K562 (cell line): ENCODE data around the gene CEP350. TPM values are rescaled to one million over a fixed set of nuclear protein-coding genes. Genes with fewer than 3 reads are reported as not detected.

Experiments
- ATAC-seq: fragments of 200-7000 bp; cut with Tn5 transposase; 3 replicates; pipeline ENCODE4 v1.9.1; 2020; ENCODE audit warnings: moderate library complexity
- BruUV-seq: library from RNA; stranded (reverse); fragments of 400-500 nt; replicated peaks from 2 replicates; lab custom pipeline; 2021; lab: Mats Ljungman, UMichigan
- CTCF ChIA-PET: fragments of 300-600 bp; formaldehyde crosslinking; extraction: SDS; loops from one replicate; lab custom pipeline; 2021; ENCODE audit warnings: low intra/inter-chr PET ratio; lab: Yijun Ruan, JAX
- POLR2A ChIA-PET: fragments of 300-600, 350-650 bp; sonication (Branson Sonifier 250); formaldehyde crosslinking; extraction: SDS; loops from one replicate; lab custom pipeline; 2021; ENCODE audit warnings: antibody characterized with exemption, inconsistent platforms; lab: Yijun Ruan, JAX
- DNase-seq, 4 experiments: peaks; one replicate each; pipeline versions ENCODE4 v3.0.0 to v3.0.0-alpha.2; 2011 to 2018; ENCODE audit warnings: low spot score in 3 of 4, mixed read lengths in 3 of 4; ENCODE audit errors: extremely low read depth in 1 of 4
- FAIRE-seq: peaks from 2 replicates; lab custom pipeline; 2011; peaks lifted over from hg19 to GRCh38; lab: Jason Lieb, UNC
- H2AFZ ChIP-seq: 2 replicates; pipeline ENCODE4 v1.6.0; 2011; ENCODE audit warnings: low read depth, low read length, control low read depth, inconsistent platforms
- H3K27ac ChIP-seq: fragments of 200-600 bp; 3 replicates; pipeline ENCODE4 v1.8.0; 2011; ENCODE audit warnings: low read depth, mild to moderate bottlenecking, control low read depth, inconsistent platforms, low read length, moderate library complexity, mixed read lengths; ENCODE audit errors: extremely low read depth
- H3K27me3 ChIP-seq, 2 experiments: fragments of 300-600 bp in 1 of 2; 2 replicates in 1 of 2; 3 replicates in 1 of 2; pipeline versions ENCODE4 v1.6.0 to v1.8.0; 2011; ENCODE audit warnings: inconsistent platforms in 2 of 2, low read length in 2 of 2, mild to moderate bottlenecking in 1 of 2, mixed read lengths in 1 of 2, moderate library complexity in 1 of 2; ENCODE audit not compliant: control insufficient read depth in 2 of 2, insufficient read depth in 2 of 2
- H3K36me3 ChIP-seq: fragments of 300-600 bp; 3 replicates; pipeline ENCODE4 v1.8.0; 2011; ENCODE audit warnings: mild to moderate bottlenecking, low read length, inconsistent platforms; ENCODE audit not compliant: control insufficient read depth, insufficient read depth
- H3K4me1 ChIP-seq, 2 experiments: fragments of 200-600 bp in 1 of 2; replicated peaks in 1 of 2; 2 replicates in 1 of 2; 3 replicates in 1 of 2; pipeline versions ENCODE4 v1.5.1 to v1.8.0; 2011; ENCODE audit warnings: inconsistent platforms in 2 of 2, low read length in 2 of 2, mild to moderate bottlenecking in 1 of 2, mixed read lengths in 1 of 2, moderate library complexity in 1 of 2; ENCODE audit not compliant: control insufficient read depth in 2 of 2, insufficient read depth in 2 of 2
- H3K4me2 ChIP-seq: 2 replicates; pipeline ENCODE4 v1.6.1; 2011; ENCODE audit warnings: low read length, control low read depth, inconsistent platforms, mixed read lengths; ENCODE audit not compliant: insufficient read depth
- H3K4me3 ChIP-seq: fragments of 200-600 bp; sonication (generic), shearing (Covaris generic); 2 replicates; pipeline ENCODE4 v1.5.1; 2016; ENCODE audit warnings: control low read depth, inconsistent platforms
- H3K79me2 ChIP-seq: fragments of 200-600 bp; 3 replicates; pipeline ENCODE4 v1.8.0; 2011; ENCODE audit warnings: low read length, inconsistent platforms; ENCODE audit not compliant: control insufficient read depth, insufficient read depth
- H3K9ac ChIP-seq, 2 experiments: 2 replicates each; pipeline versions ENCODE4 v1.6.0 to v1.6.1; 2011; ENCODE audit warnings: low read depth in 2 of 2, low read length in 2 of 2, control low read depth in 1 of 2, inconsistent platforms in 1 of 2, mild to moderate bottlenecking in 1 of 2, mixed read lengths in 1 of 2; ENCODE audit not compliant: insufficient read depth in 1 of 2
- H3K9me1 ChIP-seq: one replicate; pipeline ENCODE4 v1.6.0; 2011; ENCODE audit warnings: inconsistent platforms, mild to moderate bottlenecking, low read length, moderate library complexity; ENCODE audit not compliant: control insufficient read depth, insufficient read depth
- H3K9me3 ChIP-seq: replicated peaks from 2 replicates; pipeline ENCODE4 v1.5.1; 2011; ENCODE audit warnings: low read depth, low read length, inconsistent platforms; ENCODE audit not compliant: control insufficient read depth, insufficient read depth
- H4K20me1 ChIP-seq: replicated peaks from 2 replicates; pipeline ENCODE4 v1.6.1; 2011; ENCODE audit warnings: low read length, inconsistent platforms, mixed read lengths; ENCODE audit not compliant: control insufficient read depth, insufficient read depth
- LEF1 ChIP-seq: fragments of 450-650 bp; IDR thresholded peaks from 2 replicates; pipeline ENCODE4 v1.6.1; 2016; ENCODE audit warnings: mild to moderate bottlenecking
- NEUROD1 ChIP-seq: fragments of 150-350 bp; IDR thresholded peaks from 2 replicates; pipeline ENCODE4 v1.6.1; 2014; ENCODE audit warnings: borderline replicate concordance, low read length, low read depth; ENCODE audit not compliant: partially characterized antibody
- NR2C1 ChIP-seq, 2 experiments: fragments of 450-650 bp; IDR thresholded peaks; 2 replicates each; pipeline ENCODE4 v1.6.1; 2017; ENCODE audit warnings: mild to moderate bottlenecking in 2 of 2, antibody characterized with exemption in 1 of 2, inconsistent platforms in 1 of 2, missing compliant biosample characterization in 1 of 2, missing genetic modification characterization in 1 of 2
- NR3C1 ChIP-seq: sonication (generic); formaldehyde crosslinking; IDR thresholded peaks from 2 replicates; pipeline ENCODE4 v1.8.1; 2022; ENCODE audit warnings: missing genetic modification reagents
- SLC30A9 ChIP-seq: fragments of 250-450 bp; sonication (Bioruptor Pico); IDR thresholded peaks from 2 replicates; pipeline ENCODE4 v1.8.0; 2022; ENCODE audit warnings: mild to moderate bottlenecking, moderate library complexity
- SRSF7 ChIP-seq: fragments of 200-400 bp; formaldehyde crosslinking; optimal IDR thresholded peaks from 2 replicates; pipeline ENCODE3; 2017; ENCODE audit warnings: mild to moderate bottlenecking, low read depth, low read length
- SRSF9 ChIP-seq: fragments of 200-400 bp; formaldehyde crosslinking; IDR thresholded peaks from 2 replicates; pipeline ENCODE4 v1.6.1; 2017; ENCODE audit warnings: low read depth, low read length, borderline replicate concordance
- U2AF1 ChIP-seq: fragments of 200-400 bp; formaldehyde crosslinking; optimal IDR thresholded peaks from 2 replicates; pipeline ENCODE3; 2017; ENCODE audit warnings: mild to moderate bottlenecking, low read depth, low read length, moderate library complexity
- ZFX ChIP-seq: sonication (generic); formaldehyde crosslinking; IDR thresholded peaks from 2 replicates; pipeline ENCODE4 v1.8.0; 2022; ENCODE audit warnings: mild to moderate bottlenecking, missing genetic modification reagents, moderate library complexity
- ZNF197 ChIP-seq: fragments of 200-800 bp; sonication (Bioruptor generic); IDR thresholded peaks from 2 replicates; pipeline ENCODE4 v1.6.1; 2016; ENCODE audit warnings: low read depth, missing genetic modification characterization, missing compliant biosample characterization
- ZNF77 ChIP-seq: fragments of 250-450 bp; sonication (Bioruptor Pico); IDR thresholded peaks from 2 replicates; pipeline ENCODE4 v1.5.0; 2020
- ZZZ3 ChIP-seq: fragments of 450-650 bp; IDR thresholded peaks from 2 replicates; pipeline ENCODE4 v1.6.1; 2016; ENCODE audit warnings: antibody characterized with exemption, mild to moderate bottlenecking, moderate library complexity
- WGBS: fragments of 100-300 bp; shearing (Covaris generic); methylation state at CpG from one replicate; pipeline ENCODE4 v1.1.6; 2016; ENCODE audit warnings: low coverage, mixed read lengths; ENCODE audit not compliant: insufficient coverage; ENCODE audit errors: missing lambda C conversion rate; 5-methylcytosine and 5-hydroxymethylcytosine counted together
- in situ Hi-C: fragments of 300-500 bp; cut with MboI; formaldehyde crosslinking; loops from 4 replicates; pipeline ENCODE4 v1.15.0; 2018; ENCODE audit warnings: inconsistent platforms, mixed read lengths
- intact Hi-C: fragments of 100-400 bp; cut with micrococcal nuclease; formaldehyde crosslinking; loops from 2 replicates; pipeline ENCODE4 v1.14.2; 2022
- polyA plus RNA-seq, 8 experiments: library from polyadenylated mRNA; depleted of rRNA in 4 of 8; stranded (reverse) in 5 of 8; unstranded in 3 of 8; fragments of >200 nt; fragmentation: Nextera tagmentation in 2 of 8; fragmentation: Illumina TruSeq in 1 of 8; extraction: Ambion mirVana in 2 of 8; extraction: Trizol in 1 of 8; gene quantifications; 2 replicates each; pipeline versions ENCODE4 v1.2.1 to v1.2.3, GENCODE V29; 2011 to 2014; ENCODE audit warnings: inconsistent platforms in 1 of 8, missing spikeins in 1 of 8
- total RNA-seq, 7 experiments: library from RNA; depleted of rRNA in 6 of 7; stranded (reverse); fragments of >200 nt in 6 of 7; fragmentation: Illumina TruSeq in 2 of 7; extraction: Trizol in 2 of 7; gene quantifications; 2 replicates each; pipeline versions ENCODE4 v1.2.1 to v1.2.3, GENCODE V29; 2011 to 2021; ENCODE audit warnings: low replicate concordance in 1 of 7
- TF ChIP-seq, protein P1 (sequence below): fragments of 450-650 bp; formaldehyde crosslinking; IDR thresholded peaks from 2 replicates; pipeline ENCODE4 v1.4.0; 2022; ENCODE audit warnings: missing genetic modification characterization
- TF ChIP-seq, protein P2 (sequence below), 2 experiments: fragments of 450-650 bp; IDR thresholded peaks; 2 replicates each; pipeline ENCODE4 v1.6.1; 2016
- TF ChIP-seq, protein P3 (sequence below): fragments of 450-650 bp; IDR thresholded peaks from 2 replicates; pipeline ENCODE4 v1.6.1; 2018; ENCODE audit warnings: mild to moderate bottlenecking, low read depth; ENCODE audit not compliant: partially characterized antibody
- TF ChIP-seq, protein P4 (sequence below): sonication (generic); formaldehyde crosslinking; IDR thresholded peaks from 2 replicates; pipeline ENCODE4 v1.8.0; 2022; ENCODE audit warnings: mild to moderate bottlenecking, low read depth, missing genetic modification reagents

Gene CEP350
- total and polyA plus RNA-seq, 9 of the 15 experiments (the other 6 are each of a cell fraction or from before 2014, with no cell fraction given), result 8.3 to 64.3 (median 28.0) TPM

DNA sequence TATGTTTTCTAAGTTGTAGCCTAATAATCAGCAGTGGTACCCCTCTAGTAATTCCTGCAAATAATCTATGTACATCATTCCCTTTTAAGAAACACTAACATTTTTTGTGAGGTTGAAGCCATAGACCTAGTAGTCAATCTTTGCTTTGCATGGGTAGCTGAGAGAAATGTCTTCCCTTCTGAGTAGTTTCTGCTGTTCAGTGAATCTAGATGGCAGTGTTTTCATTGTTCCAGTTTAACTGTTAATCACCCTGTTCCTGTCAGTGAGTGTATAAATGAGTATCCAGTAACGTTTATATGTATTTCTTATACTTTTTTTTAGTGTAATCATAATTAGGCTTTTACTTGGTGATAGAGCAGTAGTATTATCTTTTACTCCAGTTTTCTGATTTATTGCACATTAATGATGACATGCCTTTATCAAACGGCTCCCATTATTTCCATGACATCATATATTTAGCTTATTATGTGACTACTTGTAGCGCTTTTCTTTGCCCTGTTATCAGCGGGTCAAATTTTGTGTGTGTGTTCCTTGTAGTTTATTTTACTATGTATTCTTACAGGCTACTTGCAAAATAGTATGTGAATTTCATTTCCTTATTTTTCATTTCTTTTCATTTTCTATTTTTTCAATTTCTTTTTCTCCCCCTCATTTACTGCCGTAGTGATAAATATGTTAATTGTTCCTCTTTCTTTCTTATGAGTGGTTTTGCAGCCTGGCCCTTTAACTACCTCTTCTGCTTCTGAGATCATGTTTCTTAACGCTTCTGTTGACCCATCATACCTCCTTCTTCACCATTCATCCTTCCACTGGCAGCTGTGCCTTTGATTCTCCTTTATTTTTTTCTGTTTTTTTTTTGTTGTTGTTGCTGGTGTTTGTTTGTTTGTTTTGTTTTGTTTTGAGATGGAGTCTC lies 18.8 kb downstream of the CEP350 start:
- ATAC-seq (no peak), FAIRE-seq (no peak), DNase-seq (no peak)
- 66% methylated on average over 6 of the region's 6 CpGs for WGBS
- H3K9me3 ChIP-seq, result no peaks in the 10 kb centered on the region
- peaks cover 12% of the 10 kb centered on the region for H4K20me1 ChIP-seq
- no peaks in the 10 kb centered on the region for H3K9me1 ChIP-seq
- H3K79me2 ChIP-seq, result peaks cover 86% of the 10 kb centered on the region
- H3K27me3 ChIP-seq, result no peaks in the 10 kb centered on the region
- ChIA-PET POLR2A (interaction anchor here (1.0 to 1.7 kb wide), 3 partner anchors 12 to 19 kb away, joined by 3 to 10 read pairs (median 6); partner anchors contain the start of gene CEP350), CTCF (no interaction called here)
- no TSS peak for BruUV-seq
- no peak overlapping the region for H2AFZ ChIP-seq
- no peak overlapping the region for H3K4me2 ChIP-seq
- no peak overlapping the region for H3K9ac ChIP-seq
- in situ Hi-C loops, result no loop called here
- intact Hi-C loops, result no loop called here
- H3K27ac ChIP-seq, result no peak overlapping the region
- peaks cover 20 to 30% of the 10 kb centered on the region in 2 experiments; a peak in 4 of 5 replicates for H3K4me1 ChIP-seq
- H3K36me3 ChIP-seq, result peaks cover 8% of the 10 kb centered on the region
- H3K4me3 ChIP-seq, result no peak overlapping the region
- no peak for TF ChIP-seq NR3C1 (CRISPR knock-in tag)
- no peak for TF ChIP-seq LEF1
- no peak for TF ChIP-seq SLC30A9 (CRISPR knock-in tag)
- TF ChIP-seq ZZZ3, result no peak
- TF ChIP-seq NR2C1 (IDR thresholded peaks at IDR 0.05), result no peak
- TF ChIP-seq NR2C1 (tag; IDR thresholded peaks at IDR 0.05), result no peak
- TF ChIP-seq, protein P1, sequence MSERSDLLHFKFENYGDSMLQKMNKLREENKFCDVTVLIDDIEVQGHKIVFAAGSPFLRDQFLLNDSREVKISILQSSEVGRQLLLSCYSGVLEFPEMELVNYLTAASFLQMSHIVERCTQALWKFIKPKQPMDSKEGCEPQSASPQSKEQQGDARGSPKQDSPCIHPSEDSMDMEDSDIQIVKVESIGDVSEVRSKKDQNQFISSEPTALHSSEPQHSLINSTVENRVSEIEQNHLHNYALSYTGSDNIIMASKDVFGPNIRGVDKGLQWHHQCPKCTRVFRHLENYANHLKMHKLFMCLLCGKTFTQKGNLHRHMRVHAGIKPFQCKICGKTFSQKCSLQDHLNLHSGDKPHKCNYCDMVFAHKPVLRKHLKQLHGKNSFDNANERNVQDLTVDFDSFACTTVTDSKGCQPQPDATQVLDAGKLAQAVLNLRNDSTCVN (CRISPR knock-in tag), result no peak
- 0 out of 2 replicates have a peak, but pooled peaks have one; percentile 6 for TF ChIP-seq ZFX (CRISPR knock-in tag)
- no peak for TF ChIP-seq SRSF7
- no peak for TF ChIP-seq ZNF77 (CRISPR knock-in tag)
- TF ChIP-seq, protein P2, sequence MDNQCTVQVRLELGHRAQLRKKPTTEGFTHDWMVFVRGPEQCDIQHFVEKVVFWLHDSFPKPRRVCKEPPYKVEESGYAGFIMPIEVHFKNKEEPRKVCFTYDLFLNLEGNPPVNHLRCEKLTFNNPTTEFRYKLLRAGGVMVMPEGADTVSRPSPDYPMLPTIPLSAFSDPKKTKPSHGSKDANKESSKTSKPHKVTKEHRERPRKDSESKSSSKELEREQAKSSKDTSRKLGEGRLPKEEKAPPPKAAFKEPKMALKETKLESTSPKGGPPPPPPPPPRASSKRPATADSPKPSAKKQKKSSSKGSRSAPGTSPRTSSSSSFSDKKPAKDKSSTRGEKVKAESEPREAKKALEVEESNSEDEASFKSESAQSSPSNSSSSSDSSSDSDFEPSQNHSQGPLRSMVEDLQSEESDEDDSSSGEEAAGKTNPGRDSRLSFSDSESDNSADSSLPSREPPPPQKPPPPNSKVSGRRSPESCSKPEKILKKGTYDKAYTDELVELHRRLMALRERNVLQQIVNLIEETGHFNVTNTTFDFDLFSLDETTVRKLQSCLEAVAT (IDR thresholded peaks at IDR 0.05), result 0 out of 4 replicates have a peak, but pooled peaks of 1 of the 2 experiments have one; percentile 9
- no peak for TF ChIP-seq NEUROD1
- TF ChIP-seq ZNF197, result no peak
- TF ChIP-seq, protein P3, sequence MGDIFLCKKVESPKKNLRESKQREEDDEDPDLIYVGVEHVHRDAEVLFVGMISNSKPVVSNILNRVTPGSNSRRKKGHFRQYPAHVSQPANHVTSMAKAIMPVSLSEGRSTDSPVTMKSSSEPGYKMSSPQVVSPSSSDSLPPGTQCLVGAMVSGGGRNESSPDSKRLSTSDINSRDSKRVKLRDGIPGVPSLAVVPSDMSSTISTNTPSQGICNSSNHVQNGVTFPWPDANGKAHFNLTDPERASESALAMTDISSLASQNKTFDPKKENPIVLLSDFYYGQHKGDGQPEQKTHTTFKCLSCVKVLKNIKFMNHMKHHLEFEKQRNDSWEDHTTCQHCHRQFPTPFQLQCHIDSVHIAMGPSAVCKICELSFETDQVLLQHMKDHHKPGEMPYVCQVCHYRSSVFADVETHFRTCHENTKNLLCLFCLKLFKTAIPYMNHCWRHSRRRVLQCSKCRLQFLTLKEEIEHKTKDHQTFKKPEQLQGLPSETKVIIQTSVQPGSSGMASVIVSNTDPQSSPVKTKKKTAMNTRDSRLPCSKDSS, result no peak
- TF ChIP-seq, protein P4, sequence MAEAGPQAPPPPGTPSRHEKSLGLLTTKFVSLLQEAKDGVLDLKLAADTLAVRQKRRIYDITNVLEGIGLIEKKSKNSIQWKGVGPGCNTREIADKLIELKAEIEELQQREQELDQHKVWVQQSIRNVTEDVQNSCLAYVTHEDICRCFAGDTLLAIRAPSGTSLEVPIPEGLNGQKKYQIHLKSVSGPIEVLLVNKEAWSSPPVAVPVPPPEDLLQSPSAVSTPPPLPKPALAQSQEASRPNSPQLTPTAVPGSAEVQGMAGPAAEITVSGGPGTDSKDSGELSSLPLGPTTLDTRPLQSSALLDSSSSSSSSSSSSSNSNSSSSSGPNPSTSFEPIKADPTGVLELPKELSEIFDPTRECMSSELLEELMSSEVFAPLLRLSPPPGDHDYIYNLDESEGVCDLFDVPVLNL (CRISPR knock-in tag), result no peak
- TF ChIP-seq U2AF1, result no peak
- no peak for TF ChIP-seq SRSF9
